GM23248 (cell line): ENCODE results near the gene OPHN1. TPM values are rescaled to one million over a fixed set of nuclear protein-coding genes. Genes with fewer than 3 reads are reported as not detected.

Experiments
- DNase-seq: peaks from one replicate; pipeline ENCODE4 v3.0.0-alpha.2; 2015
- H2AFZ ChIP-seq: fragments of 200-600 bp; sonication (generic); 2 replicates; pipeline ENCODE4 v1.6.1; 2016; ENCODE audit warnings: antibody characterized with exemption
- H3F3A ChIP-seq: fragments of 200-600 bp; sonication (generic); 2 replicates; pipeline ENCODE4 v1.6.1; 2016; ENCODE audit warnings: mild to moderate bottlenecking, antibody characterized with exemption, mixed run types; ENCODE audit not compliant: insufficient read depth
- H3K27ac ChIP-seq: fragments of 200-600 bp; sonication (generic); 2 replicates; pipeline ENCODE4 v1.5.1; 2016; ENCODE audit warnings: mild to moderate bottlenecking
- H3K27me3 ChIP-seq: fragments of 200-600 bp; sonication (generic); replicated peaks from 2 replicates; pipeline ENCODE4 v1.6.1; 2016; ENCODE audit warnings: mild to moderate bottlenecking; ENCODE audit not compliant: insufficient read depth
- H3K36me3 ChIP-seq: fragments of 200-600 bp; sonication (generic); 2 replicates; pipeline ENCODE4 v1.6.1; 2016; ENCODE audit warnings: low read depth, mild to moderate bottlenecking
- H3K4me1 ChIP-seq: fragments of 200-600 bp; sonication (generic); 2 replicates; pipeline ENCODE4 v1.6.1; 2016; ENCODE audit warnings: mild to moderate bottlenecking; ENCODE audit not compliant: insufficient read depth
- H3K4me2 ChIP-seq: fragments of 200-600 bp; sonication (generic); one replicate; pipeline ENCODE4 v1.6.1; 2016; ENCODE audit warnings: mild to moderate bottlenecking; ENCODE audit not compliant: unreplicated experiment
- H3K4me3 ChIP-seq: fragments of 200-600 bp; sonication (generic); 2 replicates; pipeline ENCODE4 v1.5.1; 2016; ENCODE audit warnings: mild to moderate bottlenecking
- H3K79me2 ChIP-seq: fragments of 200-600 bp; sonication (generic); 2 replicates; pipeline ENCODE4 v1.6.1; 2016; ENCODE audit warnings: mild to moderate bottlenecking; ENCODE audit not compliant: insufficient read depth
- H3K9ac ChIP-seq: fragments of 200-600 bp; sonication (generic); 2 replicates; pipeline ENCODE4 v1.6.1; 2016; ENCODE audit warnings: mild to moderate bottlenecking
- H3K9me2 ChIP-seq: fragments of 200-600 bp; sonication (generic); 2 replicates; pipeline ENCODE4 v1.6.1; 2016; ENCODE audit warnings: mixed run types, mild to moderate bottlenecking, moderate library complexity; ENCODE audit not compliant: insufficient read depth
- H3K9me3 ChIP-seq: fragments of 200-600 bp; sonication (generic); one replicate; pipeline ENCODE4 v1.6.1; 2017; ENCODE audit warnings: low read depth
- H4K20me1 ChIP-seq: fragments of 200-600 bp; sonication (generic); 2 replicates; pipeline ENCODE4 v1.6.0; 2016; ENCODE audit not compliant: insufficient read depth
- EZH2 ChIP-seq: fragments of 200-600 bp; sonication (generic); IDR thresholded peaks from 2 replicates; pipeline ENCODE4 v1.6.1; 2018; ENCODE audit warnings: antibody characterized with exemption, mild to moderate bottlenecking; ENCODE audit not compliant: insufficient read depth, poor library complexity, severe bottlenecking
- EZH2phosphoT487 ChIP-seq: fragments of 200-600 bp; sonication (generic); IDR thresholded peaks from 2 replicates; pipeline ENCODE4 v1.6.1; 2018; ENCODE audit warnings: antibody characterized with exemption, moderate library complexity, mild to moderate bottlenecking, low read depth; ENCODE audit not compliant: insufficient read depth
- WGBS, 2 experiments: methylation state at CpG; one replicate each; pipeline ENCODE4 v1.1.6; 2015 to 2017; ENCODE audit warnings: low lambda C conversion rate in 2 of 2, low coverage in 1 of 2; ENCODE audit errors: missing lambda C conversion rate in 2 of 2; 5-methylcytosine and 5-hydroxymethylcytosine counted together
- in situ Hi-C: fragments of 300-500 bp; cut with MboI; formaldehyde crosslinking; loops from 2 replicates; pipeline ENCODE4 v1.15.0; 2020
- polyA plus RNA-seq: library from polyadenylated mRNA; unstranded; fragments of >200 nt; fragmentation: Nextera tagmentation; extraction: Ambion mirVana; gene quantifications from 2 replicates; pipeline ENCODE4 v1.2.1, GENCODE V29; 2016
- total RNA-seq: library from RNA; depleted of rRNA; stranded (reverse); fragments of >200 nt; shearing (Covaris generic); gene quantifications from 2 replicates; pipeline ENCODE4 v1.2.3, GENCODE V29; 2014

Gene OPHN1
- total and polyA plus RNA-seq, 2 experiments from 2014 or later, result 4.3 to 4.5 TPM

- no peak overlapping the region for H3K4me2 ChIP-seq
- no peaks in the 10 kb centered on the region for H3K4me1 ChIP-seq
- H2AFZ ChIP-seq, result no peak overlapping the region
- no peaks in the 10 kb centered on the region for H3K36me3 ChIP-seq
- no peaks in the 10 kb centered on the region for H3K27me3 ChIP-seq
- H3K27ac ChIP-seq, result no peak overlapping the region
- H3K9me2 ChIP-seq, result no peaks in the 10 kb centered on the region
- TF ChIP-seq EZH2 (no peak), EZH2phosphoT487 (no peak)
- no peak overlapping the region for H3K9ac ChIP-seq
- H4K20me1 ChIP-seq, result no peaks in the 10 kb centered on the region
- in situ Hi-C loops, result no loop called here
- no peaks in the 10 kb centered on the region for H3K79me2 ChIP-seq
- H3K9me3 ChIP-seq, result no peaks in the 10 kb centered on the region
- 98% methylated on average over 4 of the region's 4 CpGs for WGBS, 2 experiments
- no peaks in the 10 kb centered on the region for H3F3A ChIP-seq
- no peak for DNase-seq
- no peak overlapping the region for H3K4me3 ChIP-seq
These were observed 60.6 kb downstream of the OPHN1 start for GRCh38 chrX:68372665-68373064.

- H3K9me3 ChIP-seq, result no peaks in the 10 kb centered on the region
- no peak overlapping the region for H3K4me3 ChIP-seq
- H3K9me2 ChIP-seq, result no peaks in the 10 kb centered on the region
- no peaks in the 10 kb centered on the region for H3K27me3 ChIP-seq
- DNase-seq, result peak; percentile 1
- no peak overlapping the region for H3K4me2 ChIP-seq
- H3K27ac ChIP-seq, result no peak overlapping the region
- no peaks in the 10 kb centered on the region for H3K4me1 ChIP-seq
- TF ChIP-seq EZH2, result no peak
- no peak for TF ChIP-seq EZH2phosphoT487
- no peaks in the 10 kb centered on the region for H3F3A ChIP-seq
- in situ Hi-C loops, result no loop called here
- no peaks in the 10 kb centered on the region for H3K79me2 ChIP-seq
- H3K36me3 ChIP-seq, result no peaks in the 10 kb centered on the region
- no peak overlapping the region for H3K9ac ChIP-seq
- H4K20me1 ChIP-seq, result no peaks in the 10 kb centered on the region
- H2AFZ ChIP-seq, result no peak overlapping the region
These were observed 63.7 kb downstream of the OPHN1 start for GRCh38 chrX:68369559-68369958.

- Histone ChIP-seq H4K20me1 (no peaks in the 10 kb centered on the region), H3F3A (no peaks in the 10 kb centered on the region), H3K9me2 (no peaks in the 10 kb centered on the region), H2AFZ (no peak overlapping the region), H3K4me3 (no peak overlapping the region), H3K27me3 (no peaks in the 10 kb centered on the region), H3K4me2 (no peak overlapping the region), H3K79me2 (no peaks in the 10 kb centered on the region), H3K9me3 (no peaks in the 10 kb centered on the region), H3K27ac (no peak overlapping the region), H3K4me1 (no peaks in the 10 kb centered on the region), H3K36me3 (no peaks in the 10 kb centered on the region), H3K9ac (no peak overlapping the region)
- no peak for DNase-seq
- no peak for TF ChIP-seq EZH2phosphoT487
- no peak for TF ChIP-seq EZH2
- in situ Hi-C loops, result no loop called here
- WGBS, 2 experiments, result 30 to 35% methylated on average over 4 of the region's 4 CpGs
These were observed 68.0 kb downstream of the OPHN1 start for GRCh38 chrX:68365341-68365740.

GRCh38 chrX:68363984-68364383 is 69.3 kb downstream of the OPHN1 start:
- no peak for DNase-seq
- no peaks in the 10 kb centered on the region for H3K79me2 ChIP-seq
- no peaks in the 10 kb centered on the region for H3K9me2 ChIP-seq
- H3F3A ChIP-seq, result no peaks in the 10 kb centered on the region
- H3K4me2 ChIP-seq, result no peak overlapping the region
- in situ Hi-C loops, result no loop called here
- WGBS, 2 experiments, result 97 to 100% methylated on average over 2 of the region's 2 CpGs
- TF ChIP-seq EZH2 (no peak), EZH2phosphoT487 (no peak)
- no peak overlapping the region for H3K27ac ChIP-seq
- H3K4me1 ChIP-seq, result no peaks in the 10 kb centered on the region
- no peaks in the 10 kb centered on the region for H3K9me3 ChIP-seq
- H3K36me3 ChIP-seq, result no peaks in the 10 kb centered on the region
- no peak overlapping the region for H3K4me3 ChIP-seq
- no peaks in the 10 kb centered on the region for H3K27me3 ChIP-seq
- no peaks in the 10 kb centered on the region for H4K20me1 ChIP-seq
- no peak overlapping the region for H2AFZ ChIP-seq
- H3K9ac ChIP-seq, result no peak overlapping the region

- no peaks in the 10 kb centered on the region for H4K20me1 ChIP-seq
- no peak overlapping the region for H3K4me2 ChIP-seq
- no peaks in the 10 kb centered on the region for H3K79me2 ChIP-seq
- no peak for DNase-seq
- H3K9me3 ChIP-seq, result no peaks in the 10 kb centered on the region
- in situ Hi-C loops, result no loop called here
- 93 to 100% methylated on average over 1 of the region's 1 CpG for WGBS, 2 experiments
- no peaks in the 10 kb centered on the region for H3K27me3 ChIP-seq
- no peaks in the 10 kb centered on the region for H3K36me3 ChIP-seq
- peaks cover 6% of the 10 kb centered on the region; the same call in 1 of the 2 replicates for H3F3A ChIP-seq
- H2AFZ ChIP-seq, result no peak overlapping the region
- H3K4me3 ChIP-seq, result no peak overlapping the region
- no peak overlapping the region for H3K27ac ChIP-seq
- TF ChIP-seq EZH2phosphoT487, result no peak
- TF ChIP-seq EZH2, result no peak
- H3K4me1 ChIP-seq, result no peaks in the 10 kb centered on the region
- H3K9ac ChIP-seq, result no peak overlapping the region
- H3K9me2 ChIP-seq, result no peaks in the 10 kb centered on the region
These were observed 74.6 kb downstream of the OPHN1 start for GRCh38 chrX:68358679-68359078.
